ENCODE measurements around the gene IFT43. TPM values are rescaled to one million over a fixed set of nuclear protein-coding genes. Genes with fewer than 3 reads are reported as not detected.

IFT43 gene
- total RNA-seq, 1 experiment from 2014 or later, result 18.6 TPM

- no peaks in the 10 kb centered on the region for H3K79me1 ChIP-seq (ENCODE audit: insufficient read depth, low read depth, low read length, poor library complexity, severe bottlenecking)
- no peak overlapping the region for H4K91ac ChIP-seq (ENCODE audit: insufficient read length, low read depth, low read length)
- H3K9ac ChIP-seq (ENCODE audit: extremely low read depth, insufficient read length, low read length), result no peak overlapping the region
- H3K27ac Mint-ChIP-seq, result no peak overlapping the region
- no peaks in the 10 kb centered on the region; the same call in 1 of the 2 replicates for H3K27me3 Mint-ChIP-seq (ENCODE audit: low read depth)
- H3K23ac ChIP-seq (ENCODE audit: insufficient read length, low read depth, low read length), result no peak overlapping the region
- H3K9me3 Mint-ChIP-seq, result no peaks in the 10 kb centered on the region
- H2BK20ac ChIP-seq (ENCODE audit: low read depth, low read length, poor library complexity, severe bottlenecking), result no peak overlapping the region
- H4K5ac ChIP-seq (ENCODE audit: insufficient read length, low read depth, low read length), result no peak overlapping the region
- no peaks in the 10 kb centered on the region for H3K9me3 ChIP-seq (ENCODE audit: control insufficient read depth, low read depth, low read length)
- H3K14ac ChIP-seq (ENCODE audit: insufficient read depth, low read length), result no peak overlapping the region
- H2BK5ac ChIP-seq (ENCODE audit: insufficient read length, low read length), result no peak overlapping the region
- no peak overlapping the region for H4K8ac ChIP-seq (replicated peaks; ENCODE audit: insufficient read length, low read depth, low read length)
- H3K56ac ChIP-seq (ENCODE audit: insufficient read length, low read depth, low read length), result no peak overlapping the region
- H3K79me2 ChIP-seq (ENCODE audit: insufficient read depth, low read length), result no peaks in the 10 kb centered on the region
- H2AFZ ChIP-seq (ENCODE audit: low read length), result no peak overlapping the region
- WGBS (ENCODE audit: extremely low coverage, insufficient read length, low lambda C conversion rate), result no CpG with 5 or more reads among the region's 7 CpGs
- no peaks in the 10 kb centered on the region for H4K20me1 ChIP-seq (ENCODE audit: control insufficient read depth, insufficient read depth, insufficient read length)
- H2BK15ac ChIP-seq (ENCODE audit: low read depth, low read length), result no peak overlapping the region
- H3K4me2 ChIP-seq (ENCODE audit: insufficient read depth, insufficient read length, low read length), result no peak overlapping the region
- H2BK120ac ChIP-seq (ENCODE audit: low read depth, low read length, poor library complexity, severe bottlenecking), result no peak overlapping the region
- DNase-seq, result no peak
- no peak overlapping the region for H3K27ac ChIP-seq (ENCODE audit: insufficient read length, low read depth, low read length)
- no peak overlapping the region for H3K18ac ChIP-seq (ENCODE audit: insufficient read length, low read depth, low read length)
- no peak overlapping the region for H3T11ph ChIP-seq (ENCODE audit: low read length)
- H3K27me3 ChIP-seq (ENCODE audit: insufficient read depth, low read length), result no peaks in the 10 kb centered on the region
- no peak overlapping the region for H3K4ac ChIP-seq (ENCODE audit: low read depth, low read length)
- H2AK5ac ChIP-seq (ENCODE audit: insufficient read length, low read length), result no peak overlapping the region
- H3K4me1 ChIP-seq (ENCODE audit: insufficient read depth, low read length), result no peaks in the 10 kb centered on the region
- H3K36me3 Mint-ChIP-seq (ENCODE audit: insufficient read depth in 1 of 3, low read depth in 3 of 3), result no peaks in the 10 kb centered on the region
- no peak for TF ChIP-seq CTCF (conservative IDR thresholded peaks at IDR 0.05)
- H3K4me3 Mint-ChIP-seq, result no peak overlapping the region
- H3K4me1 Mint-ChIP-seq, result peaks cover 4 to 16% of the 10 kb centered on the region in 2 experiments; a peak in 3 of 4 replicates
- no peaks in the 10 kb centered on the region for H3K23me2 ChIP-seq (ENCODE audit: insufficient read length, low read depth, low read length, poor library complexity, severe bottlenecking)
- no peak overlapping the region for H2BK12ac ChIP-seq (ENCODE audit: insufficient read length, low read depth, low read length)
Observed at GRCh38 chr14:76097547-76097946, 112.0 kb downstream of the IFT43 start.
